ENCODE measurements around the gene DPAGT1.

GRCh38 chr11:119126675-119127268, 25.1 kb upstream of the DPAGT1 start:
- no peak for TF ChIP-seq CTCF (IDR thresholded peaks at IDR 0.05)
- no peak for TF ChIP-seq POLR2AphosphoS5 (IDR thresholded peaks at IDR 0.05)
- TF ChIP-seq POLR2A (IDR thresholded peaks at IDR 0.05) = no peak

All from sigmoid colon (tissue), 4 donors.